ENCODE measurements around the gene TP73. TPM values are rescaled to one million over a fixed set of nuclear protein-coding genes. Genes with fewer than 3 reads are reported as not detected.

The TP73 gene
- total RNA-seq, 1 donor from 2014 or later = 1.3 TPM

DNA sequence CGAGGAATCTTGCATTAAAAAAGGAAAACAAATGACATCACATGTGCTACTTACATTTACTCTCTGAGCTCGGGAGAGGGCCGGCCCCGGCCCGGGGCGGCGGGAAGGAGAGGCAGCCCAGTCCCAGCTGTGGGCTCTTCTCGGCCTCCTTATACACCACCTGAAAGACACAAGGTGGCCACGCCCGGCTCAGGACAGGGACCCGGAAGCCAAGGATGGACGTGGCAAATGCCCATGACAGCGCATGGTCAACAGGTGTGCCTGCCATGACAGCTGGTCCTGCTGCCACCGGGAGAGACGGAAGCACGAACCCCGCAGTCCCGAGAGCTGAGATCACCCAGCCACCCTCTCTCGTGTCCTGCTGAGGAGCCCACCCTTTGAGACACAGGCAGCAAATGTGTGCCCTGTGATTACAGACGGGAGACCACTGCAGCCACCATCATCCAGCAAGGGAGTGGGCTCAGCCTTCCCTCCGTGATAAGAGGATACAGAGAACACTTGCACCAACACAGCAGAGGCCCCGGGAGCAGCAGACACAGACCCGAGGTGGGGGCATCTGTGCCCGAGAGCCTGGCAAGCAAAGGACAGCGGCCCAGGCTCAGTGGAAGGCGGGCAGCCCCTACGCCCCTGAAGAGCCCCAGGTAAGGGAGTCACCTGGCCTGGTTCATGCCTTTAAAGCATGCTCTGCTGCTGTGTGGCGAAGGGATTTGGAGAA lies 18.8 kb upstream of the TP73 start:
- H3K27me3 Mint-ChIP-seq = no peaks in the 10 kb centered on the region
- no peaks in the 10 kb centered on the region for H3K9me3 Mint-ChIP-seq
- no peaks in the 10 kb centered on the region for H3K4me1 Mint-ChIP-seq
- no peak overlapping the region for H3K4me3 Mint-ChIP-seq
- DNase-seq = no peak
- no peak overlapping the region for H3K27ac Mint-ChIP-seq
- intact Hi-C loops (cut with micrococcal nuclease) = no loop called here
- peaks cover 20% of the 10 kb centered on the region for H3K36me3 Mint-ChIP-seq (ENCODE audit: low read depth)

DNA sequence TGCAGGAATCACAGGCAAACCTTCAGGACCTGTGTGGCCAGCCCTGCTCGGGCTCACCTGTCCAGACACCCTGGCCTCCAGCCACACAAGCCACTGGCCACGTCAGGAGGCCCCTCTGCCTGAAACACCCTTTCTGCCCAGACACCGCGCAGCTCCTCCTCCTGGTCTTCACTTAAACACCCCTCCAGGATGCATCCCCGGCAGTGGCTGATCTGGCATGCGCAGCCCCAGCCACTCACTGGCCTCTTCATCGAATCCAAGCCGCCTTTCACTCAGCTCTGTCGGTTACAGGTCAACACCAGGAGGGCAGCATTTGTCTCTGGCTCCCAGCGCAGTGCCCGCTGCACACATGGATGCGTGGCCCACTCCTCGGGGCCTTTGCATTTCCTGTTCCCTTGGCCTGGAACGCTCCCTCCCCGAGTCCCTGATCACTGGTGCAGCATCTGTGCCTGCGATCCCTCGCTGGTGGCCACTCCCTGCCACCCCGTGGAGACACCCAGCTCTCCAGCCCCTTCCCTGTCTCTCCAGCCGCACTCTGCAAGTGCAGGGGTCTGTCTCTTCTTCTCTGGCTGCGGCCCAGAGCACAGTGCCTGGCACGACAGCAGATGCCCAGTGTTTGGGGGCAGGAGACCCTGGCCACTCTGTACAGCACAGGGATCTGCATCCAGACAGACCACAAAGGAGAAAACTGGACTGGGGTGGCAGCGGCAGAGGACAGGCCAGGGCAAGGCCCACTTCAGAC lies 18.1 kb upstream of the TP73 start:
- Mint-ChIP-seq H3K27me3 (no peaks in the 10 kb centered on the region), H3K4me3 (no peak overlapping the region), H3K27ac (no peak overlapping the region), H3K36me3 (ENCODE audit: low read depth) (peaks cover 16% of the 10 kb centered on the region), H3K9me3 (no peaks in the 10 kb centered on the region), H3K4me1 (no peaks in the 10 kb centered on the region)
- no peak for DNase-seq
- intact Hi-C loops (cut with micrococcal nuclease) = no loop called here

DNA sequence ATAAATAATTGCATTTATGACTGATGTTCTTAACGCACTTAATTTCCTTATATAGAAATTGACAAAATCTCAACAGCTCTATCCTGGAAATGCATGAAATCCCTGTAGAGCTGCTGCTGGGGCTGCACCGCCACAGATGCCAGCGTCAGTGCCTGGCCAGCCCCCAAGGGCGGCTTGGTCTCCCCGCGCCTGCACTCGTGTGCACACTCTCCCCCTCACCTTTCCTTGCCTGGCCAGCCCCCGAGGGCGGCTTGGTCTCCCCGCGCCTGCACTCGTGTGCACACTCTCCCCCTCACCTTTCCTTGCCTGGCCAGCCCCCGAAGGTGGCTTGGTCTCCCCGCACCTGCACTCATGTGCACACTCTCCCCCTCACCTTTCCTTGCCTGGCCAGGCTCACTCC lies 16.2 kb upstream of the TP73 start:
- no peaks in the 10 kb centered on the region for H3K27me3 Mint-ChIP-seq
- no peak overlapping the region for H3K4me3 Mint-ChIP-seq
- intact Hi-C loops (cut with micrococcal nuclease) = no loop called here
- no peaks in the 10 kb centered on the region for H3K9me3 Mint-ChIP-seq
- no peaks in the 10 kb centered on the region for H3K4me1 Mint-ChIP-seq
- no peak for DNase-seq
- no peak overlapping the region for H3K27ac Mint-ChIP-seq
- H3K36me3 Mint-ChIP-seq (ENCODE audit: low read depth) = peaks cover 11% of the 10 kb centered on the region

DNA sequence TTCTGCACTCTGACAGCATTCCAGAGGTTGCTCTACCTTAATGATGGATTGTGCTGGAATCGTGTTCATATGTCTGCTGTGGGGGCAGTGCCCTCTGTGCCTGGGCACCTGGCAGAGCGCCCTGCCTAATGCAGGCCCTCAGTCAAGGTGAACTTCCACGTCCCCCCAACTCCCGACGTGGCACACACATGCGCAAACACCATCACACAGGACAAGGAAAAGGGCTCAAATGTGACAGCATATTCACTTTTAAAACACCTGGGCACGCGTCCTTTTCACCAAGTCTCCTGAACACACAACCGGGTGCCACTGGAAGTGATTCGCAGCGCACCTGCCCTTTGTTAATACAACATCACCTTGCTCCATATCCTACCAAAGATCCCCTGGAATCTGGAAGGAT lies 15.8 kb upstream of the TP73 start:
- no peak overlapping the region for H3K27ac Mint-ChIP-seq
- DNase-seq = no peak
- intact Hi-C loops (cut with micrococcal nuclease) = no loop called here
- no peaks in the 10 kb centered on the region for H3K27me3 Mint-ChIP-seq
- no peak overlapping the region for H3K4me3 Mint-ChIP-seq
- no peaks in the 10 kb centered on the region for H3K9me3 Mint-ChIP-seq
- H3K36me3 Mint-ChIP-seq (ENCODE audit: low read depth) = peaks cover 11% of the 10 kb centered on the region
- H3K4me1 Mint-ChIP-seq = no peaks in the 10 kb centered on the region

DNA sequence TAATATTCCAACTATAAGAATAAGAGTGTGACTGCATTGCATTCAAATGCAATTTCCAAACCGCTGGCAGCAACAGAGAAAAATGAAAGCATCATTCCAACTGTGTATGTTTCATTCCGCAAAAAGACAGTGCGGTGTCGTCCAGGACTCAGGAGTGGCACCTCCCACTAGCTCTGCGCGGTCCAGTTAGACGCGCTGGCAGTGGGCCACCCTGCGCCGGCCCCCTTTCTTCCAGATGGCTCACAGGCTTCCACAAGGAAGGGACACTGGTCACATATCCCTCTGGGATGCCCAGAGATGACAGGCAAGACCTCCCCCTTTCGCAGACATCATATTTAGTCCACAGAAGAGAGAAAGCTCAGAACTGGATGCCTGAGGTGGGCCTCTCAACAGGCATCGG lies 14.3 kb upstream of the TP73 start:
- H3K4me1 Mint-ChIP-seq = no peaks in the 10 kb centered on the region
- intact Hi-C loops (cut with micrococcal nuclease) = no loop called here
- DNase-seq = no peak
- peaks cover 18% of the 10 kb centered on the region for H3K36me3 Mint-ChIP-seq (ENCODE audit: low read depth)
- no peak overlapping the region for H3K4me3 Mint-ChIP-seq
- H3K27ac Mint-ChIP-seq = no peak overlapping the region
- no peaks in the 10 kb centered on the region for H3K9me3 Mint-ChIP-seq
- H3K27me3 Mint-ChIP-seq = no peaks in the 10 kb centered on the region

DNA sequence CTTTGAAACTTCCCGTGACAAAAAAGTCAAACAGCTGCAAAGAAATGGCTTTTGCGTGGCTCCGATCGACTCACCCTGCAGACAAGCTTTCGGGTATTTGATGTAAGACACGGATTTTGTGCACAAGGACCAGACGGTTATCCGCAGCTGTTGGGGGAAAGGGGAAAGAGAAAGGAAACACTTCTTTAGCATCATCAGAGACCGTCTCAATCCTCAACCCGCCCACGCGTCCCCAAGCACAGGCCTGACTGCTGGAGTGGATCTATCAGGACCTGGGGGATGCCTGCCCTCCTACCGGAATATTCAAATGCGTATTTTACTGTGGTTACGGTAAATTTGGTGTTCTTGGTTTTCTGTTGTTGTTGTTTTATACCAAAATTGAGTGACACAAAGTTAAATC lies 13.6 kb upstream of the TP73 start:
- Mint-ChIP-seq H3K9me3 (no peaks in the 10 kb centered on the region), H3K4me3 (no peak overlapping the region), H3K27ac (no peak overlapping the region), H3K27me3 (no peaks in the 10 kb centered on the region), H3K36me3 (ENCODE audit: low read depth) (peaks cover 16% of the 10 kb centered on the region), H3K4me1 (no peaks in the 10 kb centered on the region)
- intact Hi-C loops (cut with micrococcal nuclease) = no loop called here
- DNase-seq = no peak

DNA sequence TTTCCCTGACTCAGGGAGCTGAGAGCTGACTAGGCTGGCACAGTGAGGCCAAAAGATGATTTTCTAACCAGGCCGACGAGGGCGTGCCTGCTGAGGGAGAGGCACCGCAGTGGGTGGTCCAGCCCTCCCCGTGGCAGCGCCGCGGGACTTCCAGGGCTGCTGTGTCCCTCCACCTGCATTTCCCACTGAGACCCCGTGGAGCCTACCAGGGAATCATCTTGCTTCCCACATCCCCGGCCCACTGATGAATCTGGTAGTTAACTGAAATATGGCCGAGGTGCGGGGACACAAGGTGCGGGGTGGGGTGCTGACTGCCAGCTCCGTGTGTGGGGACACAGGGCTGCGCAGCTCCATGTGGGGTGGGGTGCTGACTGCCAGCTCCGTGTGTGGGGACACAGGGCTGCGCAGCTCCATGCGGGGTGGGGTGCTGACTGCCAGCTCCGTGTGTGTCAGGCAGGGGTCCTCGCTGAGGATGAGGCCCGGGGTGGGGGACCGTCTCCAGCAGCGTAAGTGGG lies 12.9 kb upstream of the TP73 start:
- H3K36me3 Mint-ChIP-seq (ENCODE audit: low read depth) = peaks cover 18% of the 10 kb centered on the region
- H3K9me3 Mint-ChIP-seq = no peaks in the 10 kb centered on the region
- intact Hi-C loops (cut with micrococcal nuclease) = no loop called here
- DNase-seq = no peak
- H3K27ac Mint-ChIP-seq = no peak overlapping the region
- H3K4me1 Mint-ChIP-seq = no peaks in the 10 kb centered on the region
- H3K27me3 Mint-ChIP-seq = no peaks in the 10 kb centered on the region
- H3K4me3 Mint-ChIP-seq = no peak overlapping the region

DNA sequence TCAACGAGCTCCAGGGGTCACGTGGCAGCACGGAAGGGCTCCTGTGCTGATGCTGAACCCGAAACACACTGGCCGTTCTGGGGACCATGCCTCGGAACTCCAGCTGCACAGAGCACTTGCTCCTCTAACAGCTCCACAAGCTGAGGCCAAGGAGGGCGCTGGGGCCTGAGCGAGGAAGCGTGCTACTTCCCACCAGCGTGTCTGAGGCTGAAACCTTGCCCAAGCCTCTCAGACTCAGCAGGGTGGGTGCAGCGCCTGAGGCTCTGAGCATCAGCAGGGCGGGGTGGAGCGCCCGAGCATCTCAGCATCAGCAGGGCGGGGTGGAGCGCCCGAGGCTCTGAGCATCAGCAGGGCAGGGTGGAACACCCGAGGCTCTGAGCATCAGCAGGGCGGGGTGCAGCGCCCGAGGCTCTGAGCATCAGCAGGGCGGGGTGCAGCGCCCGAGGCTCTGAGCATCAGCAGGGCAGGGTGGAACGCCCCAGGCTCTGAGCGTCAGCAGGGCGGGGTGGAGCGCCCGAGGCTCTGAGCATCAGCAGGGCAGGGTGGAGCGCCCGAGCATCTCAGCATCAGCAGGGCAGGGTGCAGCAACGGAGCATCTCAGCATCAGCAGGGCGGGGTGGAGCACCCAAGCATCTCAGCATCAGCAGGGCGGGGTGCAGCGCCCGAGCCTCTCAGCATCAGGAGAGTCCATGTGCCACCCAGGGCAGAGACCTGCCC lies 12.0 kb upstream of the TP73 start:
- Mint-ChIP-seq H3K27ac (no peak overlapping the region), H3K4me1 (no peaks in the 10 kb centered on the region), H3K36me3 (ENCODE audit: low read depth) (peaks cover 21% of the 10 kb centered on the region), H3K9me3 (no peaks in the 10 kb centered on the region), H3K4me3 (no peak overlapping the region), H3K27me3 (no peaks in the 10 kb centered on the region)
- intact Hi-C loops (cut with micrococcal nuclease) = no loop called here
- no peak for DNase-seq

DNA sequence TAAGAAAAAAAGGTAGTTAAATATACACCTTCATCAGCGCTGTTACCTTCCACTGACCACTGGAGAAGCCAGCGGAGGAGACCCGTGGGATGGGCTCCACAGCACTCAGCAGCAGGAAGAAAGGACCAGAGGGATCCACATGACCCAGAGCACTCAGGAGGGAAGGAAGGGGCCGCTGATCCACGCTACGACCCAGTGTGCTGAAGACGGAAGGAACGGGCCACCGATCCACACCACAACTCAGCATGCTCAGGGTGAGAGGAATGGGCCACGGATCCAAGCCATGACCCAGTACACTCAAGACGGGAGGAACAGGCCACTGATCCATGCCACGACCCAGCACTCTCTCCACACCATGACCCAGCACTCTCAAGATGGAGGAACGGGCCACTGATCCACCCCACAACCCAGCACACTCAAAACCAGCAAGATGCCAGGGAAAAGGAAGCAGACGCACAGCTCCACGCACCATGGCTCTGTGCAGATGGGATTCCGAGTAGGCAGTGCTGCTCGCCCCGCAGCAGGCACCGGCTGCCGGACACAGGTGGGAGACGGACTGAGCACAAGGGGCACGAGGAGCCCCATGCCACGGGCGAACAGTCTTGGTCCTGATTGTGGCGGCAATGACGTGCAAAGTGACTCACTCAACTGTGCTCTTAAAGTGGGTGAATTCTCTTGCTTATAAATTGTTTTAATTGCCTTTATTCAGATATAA lies 11.1 kb upstream of the TP73 start:
- intact Hi-C loops (cut with micrococcal nuclease) = no loop called here
- H3K4me3 Mint-ChIP-seq = no peak overlapping the region
- no peaks in the 10 kb centered on the region for H3K27me3 Mint-ChIP-seq
- no peak overlapping the region for H3K27ac Mint-ChIP-seq
- H3K9me3 Mint-ChIP-seq = no peaks in the 10 kb centered on the region
- DNase-seq = no peak
- no peaks in the 10 kb centered on the region for H3K4me1 Mint-ChIP-seq
- H3K36me3 Mint-ChIP-seq (ENCODE audit: low read depth) = peaks cover 21% of the 10 kb centered on the region

DNA sequence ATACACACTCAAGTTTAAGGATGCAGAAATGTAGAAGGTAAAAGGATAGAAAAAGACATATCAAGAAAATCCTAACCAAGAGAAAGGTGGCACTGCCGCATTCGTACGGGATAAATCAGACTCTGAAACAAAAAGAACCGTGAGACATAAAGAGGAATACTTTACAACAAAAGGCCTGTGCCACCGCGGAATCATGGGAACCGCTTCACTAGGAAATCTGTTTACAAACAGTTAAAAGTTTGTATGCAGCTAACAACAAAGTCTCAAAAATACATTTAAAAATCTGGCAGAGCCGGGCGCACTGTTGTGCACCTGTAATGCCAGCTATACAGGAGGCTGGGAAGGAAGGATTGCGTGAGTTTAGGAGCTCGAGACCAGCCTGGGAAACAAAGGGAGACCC lies 10.5 kb upstream of the TP73 start:
- H3K27ac Mint-ChIP-seq = no peak overlapping the region
- no peak for DNase-seq
- H3K27me3 Mint-ChIP-seq = no peaks in the 10 kb centered on the region
- H3K36me3 Mint-ChIP-seq (ENCODE audit: low read depth) = peaks cover 20% of the 10 kb centered on the region
- H3K4me1 Mint-ChIP-seq = no peaks in the 10 kb centered on the region
- no peak overlapping the region for H3K4me3 Mint-ChIP-seq
- H3K9me3 Mint-ChIP-seq = no peaks in the 10 kb centered on the region
- intact Hi-C loops (cut with micrococcal nuclease) = no loop called here

DNA sequence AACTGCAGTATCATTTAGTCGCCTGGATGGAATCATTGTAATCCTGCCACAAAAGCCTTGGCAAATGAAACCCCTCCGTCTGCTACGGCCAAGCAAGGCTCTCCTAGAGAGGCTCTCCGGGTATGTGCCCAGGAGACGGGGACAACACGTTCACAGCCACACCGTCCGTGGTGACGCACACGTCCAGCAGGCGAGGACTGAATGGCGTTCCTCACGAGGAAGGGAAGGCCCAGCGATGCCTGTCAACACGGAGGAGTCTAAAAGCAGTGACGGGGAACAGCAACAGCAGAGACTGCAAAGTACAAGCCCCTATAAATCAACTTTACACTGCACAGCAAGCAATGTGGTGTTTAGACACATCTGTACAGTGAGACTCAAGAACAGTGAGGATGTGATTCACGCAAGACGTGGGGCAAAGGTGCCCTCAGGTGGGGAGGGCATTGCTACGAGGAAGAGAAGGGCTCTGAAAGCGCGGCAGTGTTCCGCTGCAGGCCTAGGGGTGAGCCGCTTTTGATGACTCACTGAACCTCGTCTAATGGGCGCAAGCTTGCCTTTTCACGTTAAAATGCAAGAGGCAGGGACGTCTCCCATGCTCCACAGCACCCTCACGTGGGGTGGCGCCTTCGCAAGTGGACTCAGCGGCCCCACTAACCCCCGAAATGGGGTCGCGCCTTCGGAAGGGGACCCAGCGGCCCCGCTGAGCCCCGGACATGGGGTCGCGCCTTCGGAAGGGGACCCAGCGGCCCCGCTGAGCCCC lies 9.2 kb upstream of the TP73 start:
- Mint-ChIP-seq H3K27ac (no peak overlapping the region), H3K4me1 (peaks cover 4% of the 10 kb centered on the region), H3K4me3 (no peak overlapping the region), H3K36me3 (ENCODE audit: low read depth) (peaks cover 21% of the 10 kb centered on the region), H3K9me3 (no peaks in the 10 kb centered on the region), H3K27me3 (no peaks in the 10 kb centered on the region)
- intact Hi-C loops (cut with micrococcal nuclease) = no loop called here
- DNase-seq = no peak

DNA sequence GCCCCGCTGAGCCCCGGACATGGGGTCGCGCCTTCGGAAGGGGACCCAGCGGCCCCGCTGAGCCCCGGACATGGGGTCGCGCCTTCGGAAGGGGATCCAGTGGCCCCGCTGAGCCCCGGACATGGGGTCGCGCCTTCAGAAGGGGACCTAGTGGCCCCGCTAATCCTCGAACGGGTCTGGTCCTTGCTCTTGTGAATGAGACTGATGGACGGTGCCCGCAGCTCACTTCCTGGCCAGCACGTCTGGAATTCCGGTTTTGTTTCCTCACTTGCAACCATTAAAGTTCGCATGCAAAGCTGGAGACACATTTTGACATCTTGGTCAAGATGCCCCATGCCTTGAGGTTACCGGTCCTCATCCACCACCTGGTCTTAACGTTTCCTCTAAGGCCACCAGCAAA lies 8.0 kb upstream of the TP73 start:
- H3K27me3 Mint-ChIP-seq = no peaks in the 10 kb centered on the region
- peaks cover 22% of the 10 kb centered on the region for H3K36me3 Mint-ChIP-seq (ENCODE audit: low read depth)

DNA sequence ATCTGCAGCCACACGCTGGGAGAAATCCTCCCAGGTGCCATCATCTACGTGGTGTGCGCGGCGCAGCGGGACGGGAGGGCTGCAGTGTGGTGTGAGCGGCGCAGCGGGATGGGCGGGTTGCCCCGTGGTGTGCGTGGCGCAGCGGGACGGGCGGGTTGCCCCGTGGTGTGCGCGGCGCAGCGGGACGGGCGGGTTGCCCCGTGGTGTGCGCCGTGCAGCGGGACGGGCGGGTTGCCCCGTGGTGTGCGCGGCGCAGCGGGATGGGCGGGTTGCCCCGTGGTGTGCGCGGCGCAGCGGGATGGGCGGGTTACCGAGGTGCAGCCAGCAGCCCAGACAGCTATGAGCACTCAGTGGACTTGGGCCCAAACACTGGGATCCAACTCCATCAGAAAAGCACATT lies 7.1 kb upstream of the TP73 start:
- Mint-ChIP-seq H3K36me3 (ENCODE audit: low read depth) (peaks cover 24% of the 10 kb centered on the region), H3K27ac (no peak overlapping the region), H3K4me3 (no peak overlapping the region), H3K9me3 (no peaks in the 10 kb centered on the region), H3K27me3 (peaks cover 2% of the 10 kb centered on the region), H3K4me1 (peaks cover 17% of the 10 kb centered on the region)
- DNase-seq = no peak
- intact Hi-C loops (cut with micrococcal nuclease) = no loop called here

More for the DNA sequence above, 8.0 kb upstream of the TP73 start:
- H3K4me1 Mint-ChIP-seq = peaks cover 16% of the 10 kb centered on the region
- H3K9me3 Mint-ChIP-seq = no peaks in the 10 kb centered on the region
- DNase-seq = no peak
- no peak overlapping the region for H3K4me3 Mint-ChIP-seq
- intact Hi-C loops (cut with micrococcal nuclease) = no loop called here
- H3K27ac Mint-ChIP-seq = no peak overlapping the region

Data from activated CD4-positive, alpha-beta T cell treated with anti-CD3 and anti-CD28 coated beads, Interleukin-2, amount 10 ng/mL, durations not matched to agents 24 days and 14 days (primary cell).